ENCODE data around the gene GSTO2.
A peak's percentile ranks its signal among the peaks of the same experiment; 100 is the strongest.

The GSTO2 gene

DNA sequence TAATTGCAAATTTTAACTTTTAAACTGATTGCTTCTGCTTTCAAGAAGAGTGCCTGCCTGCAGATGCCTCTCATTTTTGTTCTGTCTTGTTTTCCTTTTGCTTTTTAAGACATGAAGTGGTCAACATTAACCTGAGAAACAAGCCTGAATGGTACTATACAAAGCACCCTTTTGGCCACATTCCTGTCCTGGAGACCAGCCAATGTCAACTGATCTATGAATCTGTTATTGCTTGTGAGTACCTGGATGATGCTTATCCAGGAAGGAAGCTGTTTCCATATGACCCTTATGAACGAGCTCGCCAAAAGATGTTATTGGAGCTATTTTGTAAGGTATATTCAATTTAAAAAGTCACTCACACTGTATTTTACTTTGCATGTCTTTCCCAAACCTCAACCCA, 8.8 kb downstream of the GSTO2 start:
- no peak for DNase-seq
- intact Hi-C loops (cut with DNase I) = no loop called here

DNA sequence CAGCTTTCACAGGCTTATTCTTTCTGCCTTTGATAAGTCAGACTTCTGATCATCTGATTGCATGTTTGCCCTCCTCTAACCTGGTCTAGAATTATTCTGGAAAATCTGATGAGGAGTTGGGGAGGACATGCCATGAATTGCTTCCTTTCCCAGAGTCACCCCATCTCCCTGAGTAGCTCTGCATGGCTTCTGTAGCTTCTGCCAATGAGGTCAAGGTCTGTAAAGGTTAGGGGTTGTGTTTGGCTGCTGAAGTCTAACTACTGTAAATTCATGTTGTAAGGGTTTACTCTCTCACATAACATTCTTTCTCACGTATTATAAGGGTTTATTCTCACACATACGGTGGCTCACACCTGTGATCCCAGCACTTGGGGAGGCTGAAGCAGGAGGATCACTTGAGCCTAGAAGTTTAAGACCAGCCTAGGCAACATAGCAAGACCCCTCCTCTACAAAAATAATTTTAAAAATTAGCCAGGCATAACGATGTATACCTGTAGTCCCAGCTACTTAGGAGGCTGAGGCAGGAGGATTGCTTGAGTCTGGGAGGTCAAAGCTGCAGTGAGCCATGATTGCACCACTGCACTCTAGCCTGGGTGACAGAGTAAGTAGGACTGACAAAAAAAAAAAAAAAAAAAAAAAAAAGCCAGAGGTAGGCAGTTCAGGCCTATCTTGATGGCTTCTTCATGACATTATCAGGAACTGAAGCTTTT, 10.7 kb downstream of the GSTO2 start:
- intact Hi-C loops (cut with DNase I) = no loop called here
- DNase-seq = no peak

DNA sequence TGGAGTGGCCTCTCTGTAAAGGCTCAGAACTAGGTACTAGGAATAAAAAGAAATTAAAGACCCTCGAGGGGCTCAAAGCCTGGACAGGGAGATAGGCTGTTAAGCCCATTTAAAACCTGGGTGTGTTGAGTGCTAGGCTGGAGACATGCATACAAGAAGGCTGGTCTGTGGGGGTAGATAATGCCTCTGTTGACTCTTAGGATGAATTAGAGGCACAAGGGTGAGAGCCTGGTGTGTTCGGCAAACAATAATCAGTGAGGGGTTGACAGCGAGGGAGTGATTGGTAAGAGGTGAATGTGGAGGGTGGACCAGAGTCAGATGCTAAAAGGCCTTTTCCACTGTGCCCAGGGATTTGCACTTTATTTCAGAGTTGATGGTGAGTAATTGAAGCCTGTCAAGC, 12.7 kb downstream of the GSTO2 start:
- intact Hi-C loops (cut with DNase I) = no loop called here

DNA sequence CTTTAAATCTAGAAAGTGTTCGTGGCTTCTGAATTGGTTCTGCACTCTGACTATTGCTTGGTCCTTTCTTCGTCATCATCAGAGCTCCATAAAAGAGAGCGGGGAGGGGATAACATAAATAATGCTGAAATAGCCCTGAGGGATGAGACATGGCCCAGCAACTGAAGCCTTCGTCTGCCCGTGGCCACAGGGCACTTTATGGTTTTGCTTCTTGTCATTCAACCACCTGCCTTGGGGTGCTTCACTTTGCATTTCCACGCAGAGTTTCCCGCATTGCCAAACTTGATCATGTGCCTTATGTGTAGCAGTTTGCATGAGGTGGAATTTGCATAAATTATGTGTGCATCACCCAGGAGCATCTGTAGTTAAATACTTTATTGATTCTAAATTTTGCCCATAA, 15.9 kb downstream of the GSTO2 start:
- no peak for DNase-seq
- intact Hi-C loops (cut with DNase I) = no loop called here

More for the DNA sequence above, 12.7 kb downstream of the GSTO2 start:
- no peak for DNase-seq

DNA sequence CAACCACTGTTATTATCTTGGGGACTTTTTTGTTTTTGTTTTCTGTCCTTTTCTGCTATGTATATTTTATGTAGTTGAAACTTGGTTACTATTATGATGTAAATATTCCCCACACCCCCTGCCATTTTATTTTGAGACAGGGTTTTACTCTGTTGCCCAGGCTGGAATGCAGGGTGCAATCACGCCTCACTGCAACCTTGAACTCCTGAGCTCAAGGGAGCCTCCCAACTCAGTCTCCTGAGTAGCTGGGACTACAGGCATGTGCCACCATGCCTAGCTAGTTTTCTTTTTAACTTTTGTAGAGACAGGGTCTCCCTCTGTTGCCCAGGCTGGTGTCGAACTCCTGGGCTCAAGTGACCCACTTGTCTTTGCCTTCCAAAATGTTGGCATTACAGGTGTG, 18.0 kb downstream of the GSTO2 start:
- intact Hi-C loops (cut with DNase I) = no loop called here
- no peak for DNase-seq

DNA sequence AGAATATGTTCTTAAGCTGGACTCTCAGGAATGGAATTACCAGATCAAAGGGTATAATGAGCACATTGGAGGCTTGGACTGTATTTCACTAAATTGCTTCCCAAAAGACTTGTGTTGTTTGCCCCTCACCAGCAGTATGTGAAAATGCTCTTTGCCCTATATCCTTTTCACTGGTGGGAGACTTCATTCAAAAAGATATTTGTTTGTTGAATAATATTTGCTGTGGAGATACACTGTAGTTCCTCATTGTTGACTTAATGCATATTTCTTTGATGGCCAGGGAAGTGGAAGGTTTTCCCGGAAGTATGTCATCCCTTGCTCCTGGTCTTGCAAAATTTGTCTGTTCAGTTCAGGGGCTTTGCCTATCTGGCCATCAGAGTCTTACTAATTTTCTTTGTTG, 19.4 kb downstream of the GSTO2 start:
- intact Hi-C loops (cut with DNase I) = no loop called here
- DNase-seq = no peak

DNA sequence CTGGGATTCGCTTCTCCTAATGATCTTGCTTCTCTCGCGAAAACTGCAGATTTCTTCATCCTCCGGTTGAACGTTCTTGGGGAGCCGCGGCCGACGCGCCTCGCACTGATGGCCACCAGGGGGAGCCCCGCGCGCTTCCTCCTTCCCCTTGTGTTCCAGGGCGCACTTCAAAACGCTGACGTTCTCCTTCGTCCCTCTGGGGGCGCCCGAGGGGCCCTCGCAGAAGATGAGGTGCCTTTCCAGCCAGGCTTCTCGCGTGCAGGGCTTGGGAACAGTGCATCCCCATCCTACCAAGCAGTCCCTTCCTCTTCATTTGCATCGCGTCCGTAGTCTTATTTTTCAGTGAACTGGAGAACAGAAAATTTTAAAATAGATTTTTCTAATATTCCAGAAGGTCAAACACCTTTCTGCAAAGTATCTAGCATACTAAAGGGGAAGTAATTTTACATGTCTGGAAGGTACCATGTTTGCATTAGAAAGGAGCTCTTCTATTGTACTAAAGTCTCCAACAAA, 22.5 kb downstream of the GSTO2 start:
- DNase-seq = peak; percentile 79 to 99 (median 90)
- intact Hi-C loops (cut with DNase I) = loop anchor here (1.0 to 2.0 kb wide), 2 partner anchors 47 to 59 kb away; partner anchors contain the start of gene ITPRIP

DNA sequence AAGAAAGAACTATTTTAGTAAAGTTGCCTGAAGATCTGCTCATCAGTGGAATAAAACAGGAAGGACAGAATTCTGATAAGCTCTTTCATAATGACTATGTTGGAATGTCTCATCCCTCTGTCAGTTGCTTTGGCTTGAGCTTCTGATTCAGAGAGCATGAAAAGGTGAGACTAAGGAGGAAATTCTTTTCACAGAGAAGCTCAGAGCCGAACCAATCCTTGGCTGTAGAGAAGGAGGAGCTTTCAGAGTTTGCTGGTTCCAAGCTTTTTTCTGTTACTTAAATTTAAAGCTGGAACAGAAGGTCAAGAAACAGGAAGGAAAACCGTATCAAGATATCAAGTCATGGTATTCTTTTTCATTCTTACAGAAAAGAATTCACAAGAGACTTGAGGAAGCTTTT, 24.0 kb downstream of the GSTO2 start:
- intact Hi-C loops (cut with DNase I) = no loop called here

DNA sequence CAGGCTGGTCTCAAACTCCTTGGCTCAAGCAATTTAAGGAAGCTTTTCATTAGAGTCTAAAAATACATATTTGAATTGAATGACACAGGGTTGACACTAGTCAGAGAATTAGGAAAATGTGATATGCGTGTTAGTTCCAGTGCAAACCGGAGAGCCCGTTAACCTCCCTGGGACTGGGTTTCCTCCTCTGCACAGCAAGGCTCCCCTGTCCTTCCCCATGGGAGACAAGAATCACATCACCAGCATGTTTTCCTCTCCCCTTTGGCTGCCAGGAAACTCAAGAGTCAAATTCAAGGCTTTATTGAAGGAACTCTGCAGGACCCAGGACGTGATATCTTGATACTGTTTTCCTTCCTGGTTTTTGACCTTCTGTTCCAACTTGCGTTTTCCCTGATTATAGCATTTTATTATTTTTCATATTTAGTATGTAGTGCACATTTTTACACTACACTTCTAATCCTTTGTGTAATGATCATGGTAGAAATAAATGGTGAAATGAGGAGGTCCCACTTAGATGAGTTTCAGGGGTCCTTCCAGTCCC, 24.9 kb downstream of the GSTO2 start:
- DNase-seq = no peak
- intact Hi-C loops (cut with DNase I) = no loop called here

More for the DNA sequence above, 24.0 kb downstream of the GSTO2 start:
- no peak for DNase-seq

DNA sequence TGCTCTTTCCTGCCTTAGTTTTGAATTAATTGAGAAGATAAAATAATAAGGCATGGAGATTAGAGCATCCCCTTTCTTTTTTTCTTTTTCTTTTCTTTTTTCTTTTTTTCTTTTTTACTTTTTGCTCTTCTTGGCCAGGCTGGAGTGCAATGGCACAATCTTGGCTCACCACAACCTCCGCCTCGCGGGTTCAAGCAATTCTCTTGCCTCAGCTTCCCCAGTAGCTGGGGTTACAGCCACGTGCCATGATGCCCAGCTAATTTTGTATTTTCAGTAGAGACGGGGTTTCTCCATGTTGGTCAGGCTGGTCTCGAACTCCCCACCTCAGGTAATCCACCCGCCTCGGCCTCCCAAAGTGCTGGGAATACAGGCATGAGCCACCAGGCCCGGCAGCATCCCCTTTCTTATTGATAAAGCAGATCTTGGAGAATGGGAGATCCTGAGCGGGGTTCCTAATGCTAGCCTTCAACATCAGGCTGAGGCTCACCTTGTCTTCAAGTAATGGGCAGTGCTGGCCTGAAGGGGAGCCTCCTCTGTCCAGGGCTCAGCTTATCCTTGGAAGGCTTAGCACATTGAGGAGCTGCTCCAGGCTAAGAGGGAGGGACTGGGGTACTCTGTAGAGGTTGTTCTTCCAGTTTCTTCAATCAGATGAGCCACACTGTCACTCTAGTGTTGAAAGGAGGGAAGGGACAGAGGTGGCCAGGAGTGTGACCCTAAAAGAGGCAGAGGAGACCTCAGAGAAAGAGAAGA, 27.9 kb downstream of the GSTO2 start:
- intact Hi-C loops (cut with DNase I) = no loop called here

DNA sequence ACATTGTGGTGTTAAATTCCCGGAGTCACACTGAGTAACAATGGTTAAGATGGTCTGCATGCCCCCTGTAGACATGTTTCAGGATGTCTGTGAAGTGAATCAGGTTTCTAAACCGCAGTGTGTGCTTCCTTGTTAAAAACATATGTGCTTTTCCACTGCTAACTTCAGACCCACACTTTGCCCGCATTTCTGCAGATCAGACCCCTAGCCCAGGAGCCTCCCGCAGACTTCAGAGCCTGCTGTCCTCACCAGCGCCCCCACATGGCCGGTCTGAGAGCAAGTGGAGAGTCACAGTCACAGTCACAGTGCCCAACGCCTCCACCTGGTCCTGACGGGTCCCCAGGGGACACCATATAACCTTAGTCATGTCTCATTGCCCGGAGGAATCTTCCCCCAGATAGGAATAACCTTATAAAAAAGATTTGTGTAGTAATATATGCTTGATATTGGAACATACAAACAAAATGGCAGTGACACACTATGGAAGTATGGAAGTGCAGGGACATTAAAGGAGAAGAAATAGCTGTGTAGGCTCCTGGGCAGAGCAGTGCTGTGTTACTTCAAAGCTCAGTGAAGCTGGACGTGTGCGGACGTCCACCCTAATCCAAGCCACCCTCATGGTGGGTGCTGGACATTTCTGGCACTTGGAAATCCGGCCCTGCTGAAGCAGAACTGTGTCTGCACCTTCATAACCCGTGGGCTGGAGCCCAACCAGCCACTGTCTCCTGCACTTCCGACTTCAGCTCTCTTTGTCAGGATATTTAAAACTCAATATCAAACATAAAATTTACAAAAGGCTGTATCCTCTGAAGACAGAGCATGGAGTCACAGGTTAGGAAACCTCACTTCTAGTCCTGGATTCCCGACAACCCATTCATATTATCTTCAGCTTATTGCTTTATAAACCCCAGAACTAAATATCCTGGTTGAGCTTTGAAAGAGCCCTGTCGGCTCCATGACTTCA, 29.0 kb downstream of the GSTO2 start:
- intact Hi-C loops (cut with DNase I) = no loop called here
- peak in 1 of 10 donors; percentile 70 for DNase-seq

More for the DNA sequence above, 27.9 kb downstream of the GSTO2 start:
- peak in 1 of 10 donors; percentile 64 for DNase-seq

DNA sequence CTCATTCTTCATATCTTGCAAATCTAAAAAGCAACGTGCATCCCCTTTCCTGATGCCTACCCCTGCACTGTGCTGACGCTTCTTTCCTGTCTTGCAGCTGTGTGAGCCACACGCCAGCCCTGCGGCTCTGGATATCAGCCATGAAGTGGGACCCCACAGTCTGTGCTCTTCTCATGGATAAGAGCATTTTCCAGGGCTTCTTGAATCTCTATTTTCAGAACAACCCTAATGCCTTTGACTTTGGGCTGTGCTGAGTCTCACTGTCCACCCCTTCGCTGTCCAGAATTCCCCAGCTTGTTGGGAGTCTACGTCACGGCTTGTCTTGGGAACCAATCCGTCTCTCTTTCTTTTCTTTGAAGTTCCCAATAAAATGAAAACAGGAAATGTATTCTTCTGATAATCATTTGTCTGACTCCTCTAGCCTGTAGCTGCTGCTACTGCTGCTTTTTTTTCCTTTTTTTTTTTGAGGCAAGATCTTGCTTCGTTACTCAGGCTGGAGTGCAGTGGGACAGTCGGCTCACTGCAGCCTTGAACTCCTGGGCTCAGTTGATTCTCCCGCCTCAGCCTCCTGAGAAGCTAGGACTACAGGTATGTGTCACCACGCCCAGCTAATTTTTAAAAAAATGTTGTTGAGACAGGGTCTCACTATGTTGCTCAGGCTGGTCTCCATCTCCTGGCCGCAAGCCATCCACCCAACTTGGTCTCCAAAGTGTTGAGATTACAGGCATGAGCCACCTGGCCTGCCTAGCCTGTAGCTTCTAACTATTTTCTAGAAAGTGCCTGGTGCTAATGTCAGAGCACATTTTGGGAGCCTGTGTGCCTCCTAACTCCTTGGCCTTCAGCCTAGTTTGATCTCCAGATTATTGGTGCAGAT, 30.3 kb downstream of the GSTO2 start:
- DNase-seq = peak in 1 of 10 donors; percentile 22
- intact Hi-C loops (cut with DNase I) = no loop called here

DNA sequence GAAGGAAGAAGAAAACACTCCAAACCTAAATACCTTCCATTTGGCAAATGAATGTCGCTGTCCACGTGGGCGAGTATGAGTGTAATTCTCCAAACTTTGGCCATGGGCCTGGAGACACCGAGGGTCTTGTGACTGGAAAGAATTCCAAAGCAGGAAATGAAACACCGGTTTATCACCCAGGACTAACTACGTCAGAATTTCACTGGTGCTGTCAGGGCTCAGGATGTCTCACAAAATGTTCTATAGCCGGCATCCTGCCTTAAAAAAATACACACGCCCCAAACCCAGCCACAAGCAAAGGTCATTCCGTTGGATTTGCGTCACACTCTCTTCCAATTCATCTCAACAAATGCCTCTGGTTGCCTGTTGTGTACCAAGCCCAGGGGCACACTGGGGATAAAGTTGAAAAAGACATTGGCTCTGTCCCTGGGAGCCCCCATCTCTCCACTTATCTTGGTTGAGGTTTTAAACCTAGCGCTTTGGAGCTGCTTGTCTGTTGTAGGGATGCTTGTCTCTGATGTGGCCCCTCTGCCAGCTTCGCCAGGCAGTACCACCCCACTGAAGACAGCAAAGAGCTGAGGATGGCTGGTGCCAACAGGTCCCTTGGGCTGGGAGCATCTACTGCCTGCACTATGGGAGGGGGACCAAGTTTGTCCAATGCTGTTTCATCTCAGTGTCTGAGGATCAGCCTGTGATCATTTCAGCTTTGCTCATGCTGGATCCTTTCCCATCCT, 31.2 kb downstream of the GSTO2 start:
- intact Hi-C loops (cut with DNase I) = no loop called here
- DNase-seq = peak in 1 of 10 donors; percentile 49

DNA sequence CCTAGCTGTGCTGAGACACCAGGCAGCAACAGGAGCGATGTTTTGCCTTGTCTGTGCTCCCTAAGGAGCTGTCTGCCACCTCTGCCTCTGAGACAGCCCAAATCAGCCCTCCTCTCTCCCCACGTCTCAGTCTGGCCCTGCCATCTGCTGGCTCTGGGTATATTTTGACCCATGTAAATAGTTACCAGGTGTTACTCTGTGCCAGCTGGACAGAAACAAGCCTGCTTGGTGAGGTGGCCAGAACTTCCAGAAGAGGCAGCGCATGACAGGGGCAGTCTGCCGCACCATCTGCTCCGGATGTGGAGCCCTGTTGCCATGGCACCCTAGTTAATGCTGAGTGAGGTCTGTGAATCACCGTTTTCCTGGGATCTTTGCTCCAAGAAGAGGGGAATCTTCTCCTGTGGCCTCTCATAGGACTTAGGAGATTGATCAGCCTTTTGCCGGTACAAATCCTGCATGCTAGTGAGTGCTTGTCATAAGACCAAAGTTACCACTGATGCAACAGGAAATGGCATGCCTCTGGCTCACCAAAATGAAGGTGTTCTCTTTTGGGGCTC, 31.8 kb downstream of the GSTO2 start:
- peak in 9 of 10 donors; percentile 26 to 95 (median 73) for DNase-seq
- intact Hi-C loops (cut with DNase I) = no loop called here

DNA sequence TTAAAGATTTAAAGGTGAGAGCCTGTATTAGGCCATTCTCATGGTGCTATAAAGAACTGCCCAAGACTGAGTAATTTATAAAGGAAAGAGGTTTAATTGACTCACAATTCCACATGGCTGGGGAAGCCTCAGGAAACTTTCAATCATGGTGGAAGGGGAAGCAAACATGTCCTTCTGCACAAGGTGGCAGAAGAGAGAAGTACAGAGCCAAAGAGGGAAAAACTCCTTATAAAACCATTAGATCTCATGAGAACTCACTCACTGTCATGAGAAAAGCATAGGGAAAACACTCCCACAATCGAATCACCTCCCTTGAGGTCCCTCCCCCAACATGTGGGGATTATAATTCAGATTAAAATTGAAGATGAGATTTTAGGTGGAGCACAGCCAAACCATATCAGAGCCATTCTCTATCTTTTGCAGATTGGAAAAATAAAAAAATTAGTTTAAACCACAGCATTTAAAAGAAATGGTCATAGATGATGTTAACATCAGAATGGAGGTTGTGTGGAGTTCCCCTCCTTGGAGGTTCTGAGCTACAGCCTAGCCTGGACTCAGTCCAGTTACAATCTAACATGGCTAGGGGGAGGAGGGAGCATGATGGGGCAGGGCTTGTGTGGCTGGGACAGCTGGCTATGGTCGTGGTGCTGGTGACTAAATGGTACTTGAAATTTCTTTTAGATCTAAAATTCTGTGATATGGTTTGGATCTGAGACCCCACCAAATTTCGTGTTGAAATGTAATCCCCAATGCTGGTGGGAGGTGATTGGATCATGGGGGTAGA, 33.1 kb downstream of the GSTO2 start:
- intact Hi-C loops (cut with DNase I) = no loop called here
- peak in 1 of 10 donors; percentile 18 for DNase-seq

DNA sequence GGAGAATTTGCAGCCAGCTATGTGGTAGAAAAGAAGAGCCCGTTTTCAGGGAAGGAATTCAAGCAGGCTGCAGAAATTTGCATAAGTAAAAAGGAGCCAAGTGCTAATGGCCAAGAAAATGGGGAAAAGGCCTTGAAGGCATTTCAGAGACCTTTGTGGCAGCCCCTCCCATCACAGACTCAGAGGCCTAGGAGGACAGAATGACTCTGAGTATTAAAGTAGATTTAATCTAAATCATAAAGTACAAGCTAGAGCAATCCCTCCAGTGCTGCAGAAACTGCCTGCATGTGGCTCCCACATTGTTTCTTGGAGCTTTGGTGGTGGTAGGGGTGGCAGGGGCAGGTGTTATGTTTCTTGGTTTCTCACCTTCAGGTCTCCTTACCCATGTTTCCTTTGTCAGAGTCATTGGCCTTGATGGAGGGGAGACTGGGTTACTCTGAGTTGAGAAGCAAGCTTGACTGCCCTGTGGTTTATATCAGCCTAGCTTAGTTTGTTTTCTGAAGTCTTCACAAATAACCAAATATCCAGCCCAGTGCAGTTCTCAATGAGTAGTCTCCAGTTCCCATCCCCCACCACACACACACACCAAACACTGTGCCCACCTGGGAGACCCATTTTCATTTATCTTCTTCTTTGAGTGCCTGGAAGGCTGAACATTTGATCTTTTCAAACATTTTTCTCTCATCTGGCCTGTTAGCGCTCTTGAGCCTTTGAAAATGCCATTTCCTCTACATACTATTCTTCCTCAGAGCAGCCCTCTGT, 34.8 kb downstream of the GSTO2 start:
- intact Hi-C loops (cut with DNase I) = no loop called here
- DNase-seq = peak in 1 of 10 donors; percentile 20

DNA sequence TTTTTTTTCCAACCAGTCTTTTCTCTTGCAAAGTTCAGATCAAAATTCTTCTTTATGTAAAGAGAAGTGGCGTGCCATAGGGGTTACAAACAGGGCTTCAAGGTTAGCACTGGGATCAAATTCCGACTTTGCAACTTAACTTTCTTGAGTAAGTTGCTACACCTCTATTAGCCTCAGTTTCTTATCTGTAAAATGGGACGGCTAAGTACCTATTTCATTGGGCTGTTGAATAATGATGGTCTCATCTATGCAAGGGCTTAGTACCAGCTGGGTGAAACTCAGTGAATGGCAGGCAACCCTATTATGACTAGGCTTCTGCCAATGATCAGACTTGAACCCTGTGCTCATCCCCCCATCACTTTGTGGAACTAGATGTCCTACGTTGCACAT, 35.4 kb downstream of the GSTO2 start:
- intact Hi-C loops (cut with DNase I) = no loop called here

More for the DNA sequence above, 35.4 kb downstream of the GSTO2 start:
- DNase-seq = no peak
